Pulmonary artery endothelial cell (primary cell): ENCODE data around the gene CDK5RAP2. TPM values are rescaled to one million over a fixed set of nuclear protein-coding genes. Genes with fewer than 3 reads are reported as not detected.

Experiments
- DNase-seq: peaks from one replicate; pipeline ENCODE4 v3.0.0-alpha.2; 2011; ENCODE audit warnings: low read depth, low spot score
- total RNA-seq: library from RNA; depleted of rRNA; stranded (reverse); fragments of >200 nt; gene quantifications from 2 replicates; pipeline ENCODE4 v1.2.3, GENCODE V29; 2014

Gene CDK5RAP2
- total RNA-seq, 1 donor from 2014 or later = 26.5 TPM

GRCh38 chr9:120385606-120386389 is 194.2 kb downstream of the CDK5RAP2 start:
- DNase-seq = no peak

GRCh38 chr9:120384925-120385272 is 195.1 kb downstream of the CDK5RAP2 start:
- no peak for DNase-seq

GRCh38 chr9:120383999-120384924 is 195.7 kb downstream of the CDK5RAP2 start:
- DNase-seq = peak; percentile 17

GRCh38 chr9:120383611-120383998 is 196.4 kb downstream of the CDK5RAP2 start:
- DNase-seq = no peak

GRCh38 chr9:120382453-120382852 is 197.5 kb downstream of the CDK5RAP2 start:
- no peak for DNase-seq

GRCh38 chr9:120381839-120382238 is 198.1 kb downstream of the CDK5RAP2 start:
- DNase-seq = no peak

- DNase-seq = no peak
These were observed 200.4 kb downstream of the CDK5RAP2 start for GRCh38 chr9:120379611-120380010.

GRCh38 chr9:120378680-120379079 is 201.3 kb downstream of the CDK5RAP2 start:
- DNase-seq = no peak

GRCh38 chr9:120377268-120378159 is 202.5 kb downstream of the CDK5RAP2 start:
- no peak for DNase-seq

GRCh38 chr9:120376101-120376500 is 203.9 kb downstream of the CDK5RAP2 start:
- DNase-seq = no peak

- no peak for DNase-seq
These were observed 204.7 kb downstream of the CDK5RAP2 start for GRCh38 chr9:120375316-120375715.

- no peak for DNase-seq
These were observed 205.2 kb downstream of the CDK5RAP2 start for GRCh38 chr9:120374817-120375216.

- no peak for DNase-seq
These were observed 205.7 kb downstream of the CDK5RAP2 start for GRCh38 chr9:120374239-120374638.

GRCh38 chr9:120372040-120372439 is 207.9 kb downstream of the CDK5RAP2 start:
- DNase-seq = no peak

- DNase-seq = no peak
These were observed 210.3 kb downstream of the CDK5RAP2 start for GRCh38 chr9:120369608-120370220.

GRCh38 chr9:120368799-120369198 is 211.2 kb downstream of the CDK5RAP2 start:
- no peak for DNase-seq

GRCh38 chr9:120366644-120367019 is 213.3 kb downstream of the CDK5RAP2 start:
- DNase-seq = peak; percentile 89

- DNase-seq = no peak
These were observed 214.6 kb downstream of the CDK5RAP2 start for GRCh38 chr9:120365386-120365785.

- no peak for DNase-seq
These were observed 216.3 kb downstream of the CDK5RAP2 start for GRCh38 chr9:120363697-120364096.

- DNase-seq = no peak
These were observed 217.5 kb downstream of the CDK5RAP2 start for GRCh38 chr9:120362446-120362845.

GRCh38 chr9:120361551-120361950 is 218.4 kb downstream of the CDK5RAP2 start:
- DNase-seq = no peak
